Measurements from ENCODE around the gene FILIP1.

DNA sequence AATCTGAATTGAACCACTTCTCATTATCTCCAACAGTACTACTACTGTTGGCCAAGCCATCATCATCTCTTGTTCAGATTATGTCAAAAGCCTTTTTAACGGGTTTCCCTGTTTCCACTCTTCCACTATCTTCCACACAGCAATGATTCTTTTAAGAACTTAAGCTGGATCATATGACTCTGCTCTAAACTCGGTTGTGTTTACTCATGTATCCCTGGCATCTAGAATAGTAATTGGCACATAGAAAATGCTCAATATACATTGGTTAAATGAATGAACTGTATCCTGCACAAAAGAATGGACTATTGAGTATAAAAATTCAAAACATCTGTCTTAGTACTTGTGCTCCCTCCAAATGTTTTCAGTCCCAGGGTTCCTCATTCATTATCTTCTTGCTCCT is 247.2 kb downstream of the FILIP1 start:
- TF ChIP-seq, protein P1, sequence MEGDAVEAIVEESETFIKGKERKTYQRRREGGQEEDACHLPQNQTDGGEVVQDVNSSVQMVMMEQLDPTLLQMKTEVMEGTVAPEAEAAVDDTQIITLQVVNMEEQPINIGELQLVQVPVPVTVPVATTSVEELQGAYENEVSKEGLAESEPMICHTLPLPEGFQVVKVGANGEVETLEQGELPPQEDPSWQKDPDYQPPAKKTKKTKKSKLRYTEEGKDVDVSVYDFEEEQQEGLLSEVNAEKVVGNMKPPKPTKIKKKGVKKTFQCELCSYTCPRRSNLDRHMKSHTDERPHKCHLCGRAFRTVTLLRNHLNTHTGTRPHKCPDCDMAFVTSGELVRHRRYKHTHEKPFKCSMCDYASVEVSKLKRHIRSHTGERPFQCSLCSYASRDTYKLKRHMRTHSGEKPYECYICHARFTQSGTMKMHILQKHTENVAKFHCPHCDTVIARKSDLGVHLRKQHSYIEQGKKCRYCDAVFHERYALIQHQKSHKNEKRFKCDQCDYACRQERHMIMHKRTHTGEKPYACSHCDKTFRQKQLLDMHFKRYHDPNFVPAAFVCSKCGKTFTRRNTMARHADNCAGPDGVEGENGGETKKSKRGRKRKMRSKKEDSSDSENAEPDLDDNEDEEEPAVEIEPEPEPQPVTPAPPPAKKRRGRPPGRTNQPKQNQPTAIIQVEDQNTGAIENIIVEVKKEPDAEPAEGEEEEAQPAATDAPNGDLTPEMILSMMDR (IDR thresholded peaks at IDR 0.05 in 4 of 5, conservative IDR thresholded peaks at IDR 0.05 in 1 of 5), result no peak
- no peak for TF ChIP-seq POLR2A (IDR thresholded peaks at IDR 0.05)
